SH-SY5Y (cell line): ENCODE results near the gene ENPP3.

ENCODE experiments used
- GATA2 ChIP-seq: IDR thresholded peaks from 2 replicates; pipeline ENCODE4 v1.6.1; 2011; ENCODE audit warnings: mild to moderate bottlenecking, low read depth, low read length
- GATA3 ChIP-seq: IDR thresholded peaks from 2 replicates; pipeline ENCODE4 v1.6.1; 2011; ENCODE audit warnings: low read depth, mild to moderate bottlenecking, low read length, moderate library complexity

DNA sequence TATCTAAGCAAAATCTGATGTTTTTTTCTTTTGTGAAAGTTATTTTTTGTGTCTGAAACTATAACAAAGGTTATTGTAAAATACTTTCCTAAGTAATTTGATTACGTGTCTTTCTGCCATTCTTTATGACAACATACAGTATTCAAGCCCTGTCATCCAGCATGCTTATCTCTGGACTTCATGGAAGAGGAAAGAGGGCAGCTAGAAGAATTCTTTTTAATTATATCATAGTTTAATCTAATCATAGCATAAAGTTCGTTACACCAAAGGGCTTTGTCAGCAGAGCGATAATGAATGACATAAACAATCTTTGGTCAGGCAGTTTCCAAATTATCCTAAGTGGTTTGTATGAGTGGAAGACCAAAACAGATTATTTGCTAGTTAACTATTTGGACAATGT lies 3.5 kb downstream of the ENPP3 start:
- no peak for TF ChIP-seq GATA2
- no peak for TF ChIP-seq GATA3
